Hematopoietic multipotent progenitor cell treated with erythropoietin and hydrocortisone succinate and interleukin-3 and kit ligand, for 6 days (in vitro differentiated cells): ENCODE measurements around the gene TTC28.
A peak's percentile ranks its signal among the peaks of the same experiment; 100 is the strongest.
"Not testable (repeated sequence)": the region's sequence is repeated elsewhere in the genome, so short reads cannot be mapped to it uniquely, and the experiment has no call there.

Source experiments
- DNase-seq: peaks from one replicate; pipeline ENCODE4 v3.0.0-alpha.2; 2015

Gene TTC28

GRCh38 chr22:28679611-28680287 is at the start of gene TTC28:
TSS of gene TTC28 (minus strand) at chr22:28679840. CDS start at chr22:28679723, 117 bp downstream.
- peak; percentile 63 for DNase-seq

GRCh38 chr22:28728621-28729313 is 49.1 kb upstream of the TTC28 start:
- DNase-seq = no peak

- DNase-seq = no peak
These were observed 48.4 kb upstream of the TTC28 start for GRCh38 chr22:28728002-28728401.

- no peak for DNase-seq
These were observed 38.4 kb upstream of the TTC28 start for GRCh38 chr22:28718044-28718443.

- DNase-seq = no peak
These were observed 37.0 kb upstream of the TTC28 start for GRCh38 chr22:28716686-28717085.

- DNase-seq = no peak
These were observed 36.0 kb upstream of the TTC28 start for GRCh38 chr22:28715611-28716010.

GRCh38 chr22:28714043-28714628 is 34.5 kb upstream of the TTC28 start:
- DNase-seq = no peak

- no peak for DNase-seq
These were observed 32.5 kb upstream of the TTC28 start for GRCh38 chr22:28711820-28712777.

- no peak for DNase-seq
These were observed 31.7 kb upstream of the TTC28 start for GRCh38 chr22:28711341-28711740.

- DNase-seq = no peak
These were observed 31.0 kb upstream of the TTC28 start for GRCh38 chr22:28710576-28711191.

- no peak for DNase-seq
These were observed 30.5 kb upstream of the TTC28 start for GRCh38 chr22:28710107-28710506.

- DNase-seq = no peak
These were observed 27.2 kb upstream of the TTC28 start for GRCh38 chr22:28706845-28707244.

GRCh38 chr22:28703436-28703835 is 23.8 kb upstream of the TTC28 start:
- DNase-seq = no peak

GRCh38 chr22:28702891-28703290 is 23.3 kb upstream of the TTC28 start:
- no peak for DNase-seq

GRCh38 chr22:28693041-28693760 is 13.6 kb upstream of the TTC28 start:
- DNase-seq = not testable (repeated sequence)

GRCh38 chr22:28689796-28690195 is 10.2 kb upstream of the TTC28 start:
- DNase-seq = not testable (repeated sequence)

- DNase-seq = peak; percentile 67
These were observed 3.3 kb upstream of the TTC28 start for GRCh38 chr22:28682966-28683365.

- not testable (repeated sequence) for DNase-seq
These were observed 1.3 kb upstream of the TTC28 start for GRCh38 chr22:28680813-28681490.

GRCh38 chr22:28678778-28679610 is 646 bp downstream of the TTC28 start:
- peak; percentile 10 for DNase-seq

GRCh38 chr22:28678170-28678569 is 1.5 kb downstream of the TTC28 start:
- DNase-seq = not testable (repeated sequence)
